AG04449 (cell line): Measurements from ENCODE around the gene MSLN.

Experiments
- CTCF ChIA-PET: fragments of 350-600 bp; formaldehyde crosslinking; extraction: SDS; loops from one replicate; lab custom pipeline; 2021; ENCODE audit warnings: antibody characterized with exemption; lab: Yijun Ruan, JAX
- POLR2A ChIA-PET: fragments of 400-600, 350-600 bp; formaldehyde crosslinking; extraction: SDS; loops from one replicate; lab custom pipeline; 2020; ENCODE audit warnings: antibody characterized with exemption, inconsistent platforms; lab: Yijun Ruan, JAX
- DNase-seq: peaks from one replicate; pipeline ENCODE4 v3.0.0-alpha.2; 2010; ENCODE audit warnings: low read depth, low spot score
- H3K4me3 ChIP-seq: 2 replicates; pipeline ENCODE4 v1.5.1; 2011; ENCODE audit warnings: low read depth, mild to moderate bottlenecking, control low read depth, low read length
- TF ChIP-seq, protein P1 (sequence below): IDR thresholded peaks from one replicate; pipeline ENCODE4 v1.5.1; 2011; ENCODE audit warnings: mild to moderate bottlenecking, moderate library complexity, low read length, control low read depth, inconsistent platforms; ENCODE audit not compliant: insufficient read depth; ENCODE audit errors: missing control alignments

Gene MSLN

DNA sequence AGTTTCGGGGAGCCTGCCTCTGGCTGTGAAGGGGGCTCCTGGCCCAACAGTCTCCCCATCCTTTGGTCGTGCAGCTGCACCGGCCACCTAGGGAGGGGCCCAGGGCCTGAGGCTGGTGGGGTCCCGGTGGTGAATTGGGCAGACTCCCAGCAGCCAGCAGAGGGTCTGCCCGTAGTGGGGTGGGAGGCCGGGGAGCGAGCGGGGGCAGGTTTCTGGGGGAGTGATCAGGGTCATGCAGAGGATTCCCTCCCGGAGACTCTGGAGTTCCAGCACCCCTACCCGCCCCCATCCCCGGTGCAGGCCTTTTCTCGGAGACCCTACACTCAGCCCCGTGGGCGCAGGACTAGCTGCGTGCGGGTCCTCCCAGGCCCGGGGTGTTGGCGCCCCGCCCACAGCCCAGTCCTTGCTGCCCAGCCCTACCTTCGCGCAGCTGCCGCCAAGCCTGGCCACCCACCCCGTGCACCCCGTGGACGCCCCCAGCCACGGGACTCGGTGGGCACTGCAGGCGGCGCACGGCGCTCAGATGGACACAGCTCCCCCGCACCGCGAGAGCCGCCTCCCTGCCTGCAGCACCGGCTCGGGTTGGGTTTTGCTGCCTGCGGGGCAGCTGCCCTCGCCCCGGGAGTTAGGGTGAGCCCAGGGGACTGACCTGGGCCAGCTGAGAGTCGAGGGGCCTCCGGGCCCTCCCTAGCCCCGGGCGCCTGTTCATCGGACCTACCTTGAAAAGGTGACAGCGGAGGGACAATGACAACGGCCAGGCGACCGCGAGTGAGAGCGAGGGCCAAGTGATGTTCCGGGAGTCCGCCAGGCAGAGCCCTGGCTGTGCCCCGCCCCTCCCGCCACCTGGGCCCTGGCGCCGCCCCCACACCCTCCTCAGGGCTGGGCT lies 39.7 kb downstream of the MSLN start, which contains the start of gene GNG13:
GNG13 (minus strand) TSS at position 787 of the 886 bp plus-strand sequence. CDS start 1,657 bp downstream, outside the sequence.
- no peak for DNase-seq
- H3K4me3 ChIP-seq = no peak within 1 kb of the TSS
- TF ChIP-seq, protein P1, sequence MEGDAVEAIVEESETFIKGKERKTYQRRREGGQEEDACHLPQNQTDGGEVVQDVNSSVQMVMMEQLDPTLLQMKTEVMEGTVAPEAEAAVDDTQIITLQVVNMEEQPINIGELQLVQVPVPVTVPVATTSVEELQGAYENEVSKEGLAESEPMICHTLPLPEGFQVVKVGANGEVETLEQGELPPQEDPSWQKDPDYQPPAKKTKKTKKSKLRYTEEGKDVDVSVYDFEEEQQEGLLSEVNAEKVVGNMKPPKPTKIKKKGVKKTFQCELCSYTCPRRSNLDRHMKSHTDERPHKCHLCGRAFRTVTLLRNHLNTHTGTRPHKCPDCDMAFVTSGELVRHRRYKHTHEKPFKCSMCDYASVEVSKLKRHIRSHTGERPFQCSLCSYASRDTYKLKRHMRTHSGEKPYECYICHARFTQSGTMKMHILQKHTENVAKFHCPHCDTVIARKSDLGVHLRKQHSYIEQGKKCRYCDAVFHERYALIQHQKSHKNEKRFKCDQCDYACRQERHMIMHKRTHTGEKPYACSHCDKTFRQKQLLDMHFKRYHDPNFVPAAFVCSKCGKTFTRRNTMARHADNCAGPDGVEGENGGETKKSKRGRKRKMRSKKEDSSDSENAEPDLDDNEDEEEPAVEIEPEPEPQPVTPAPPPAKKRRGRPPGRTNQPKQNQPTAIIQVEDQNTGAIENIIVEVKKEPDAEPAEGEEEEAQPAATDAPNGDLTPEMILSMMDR = no peak
- ChIA-PET CTCF (no interaction called here), POLR2A (no interaction called here)

DNA sequence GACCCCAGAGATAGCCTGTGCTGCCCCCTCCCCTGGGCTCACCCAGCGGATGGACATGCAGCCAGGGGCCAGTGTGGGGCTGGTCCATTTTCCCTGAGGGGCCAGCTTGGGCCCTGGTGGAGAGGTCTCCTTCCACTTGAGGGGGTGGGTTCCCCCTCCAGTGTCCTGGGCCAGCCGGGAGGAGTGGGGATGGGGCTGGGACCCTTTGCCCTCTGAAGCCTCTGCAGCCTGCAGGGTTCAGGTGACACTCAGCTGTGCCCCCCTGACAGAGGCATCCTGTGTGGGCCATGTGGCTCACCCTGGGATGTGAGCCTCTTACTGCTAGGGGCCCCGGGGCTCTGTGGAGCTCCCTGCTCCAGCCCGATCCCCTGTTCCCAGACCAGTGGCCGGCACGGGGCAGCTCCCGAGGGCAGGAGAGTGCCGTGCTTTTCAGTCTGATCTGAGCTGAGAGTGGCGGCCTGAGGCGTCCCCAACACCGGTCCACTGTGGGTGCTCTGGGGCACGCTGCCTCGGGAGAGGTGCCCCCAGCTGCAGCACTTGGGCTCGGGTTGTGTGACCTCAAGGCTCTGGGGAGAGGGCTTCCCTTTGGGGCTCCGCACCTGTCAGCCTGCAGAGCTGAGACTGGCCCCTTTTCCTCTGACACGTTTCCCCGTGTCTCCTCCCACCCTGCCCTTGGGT lies 40.4 kb downstream of the MSLN start:
- TF ChIP-seq, protein P1 = no peak
- ChIA-PET POLR2A (no interaction called here), CTCF (interaction anchor here (1.5 kb wide), 1 partner anchor 89 kb away, joined by 4 read pairs; no protein-coding TSS in a partner anchor)
- H3K4me3 ChIP-seq = no peak overlapping the region
- no peak for DNase-seq

DNA sequence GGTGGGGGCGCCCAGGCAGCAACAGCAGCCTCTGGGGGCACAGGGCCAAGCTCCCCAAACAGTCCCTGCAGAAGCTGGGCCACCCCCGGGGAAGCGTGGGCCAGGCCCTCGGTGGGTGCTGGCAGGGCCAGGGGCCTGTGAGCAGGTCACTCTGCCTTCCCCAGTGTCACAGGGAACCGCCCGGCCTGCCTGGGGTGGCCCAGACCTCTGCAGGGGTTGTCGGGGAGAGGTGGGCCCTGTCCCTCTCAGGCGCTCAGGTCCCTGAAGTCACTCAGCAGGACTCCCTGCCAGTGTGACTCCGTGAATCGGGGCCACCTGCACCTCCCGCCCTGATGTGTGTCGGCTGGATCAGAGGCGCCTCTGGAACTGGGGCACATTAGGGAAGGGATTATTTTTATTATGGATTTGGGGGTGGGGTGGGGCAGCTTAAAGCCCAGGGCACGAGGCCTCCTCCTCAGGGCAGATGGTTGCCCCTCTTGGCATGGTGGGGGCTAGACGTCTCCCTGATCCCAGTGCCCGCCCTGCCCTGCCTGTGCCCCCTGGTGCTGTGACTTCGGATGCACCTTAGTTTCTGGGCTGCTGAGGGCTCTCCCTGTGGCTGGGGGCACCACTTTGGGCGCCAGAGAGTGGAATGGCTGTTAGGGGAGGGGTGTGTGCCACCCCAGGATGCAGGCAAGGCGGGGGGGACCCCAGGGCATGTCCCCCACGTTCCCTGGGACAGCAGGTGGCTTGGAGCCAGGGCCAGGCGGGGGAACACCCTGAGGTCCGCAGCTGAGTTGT lies 41.2 kb downstream of the MSLN start:
- DNase-seq = no peak
- no peak overlapping the region for H3K4me3 ChIP-seq
- ChIA-PET CTCF (interaction anchor here (1.5 kb wide), 1 partner anchor 90 kb away, joined by 4 read pairs; no protein-coding TSS in a partner anchor), POLR2A (no interaction called here)
- TF ChIP-seq, protein P1 = no peak

DNA sequence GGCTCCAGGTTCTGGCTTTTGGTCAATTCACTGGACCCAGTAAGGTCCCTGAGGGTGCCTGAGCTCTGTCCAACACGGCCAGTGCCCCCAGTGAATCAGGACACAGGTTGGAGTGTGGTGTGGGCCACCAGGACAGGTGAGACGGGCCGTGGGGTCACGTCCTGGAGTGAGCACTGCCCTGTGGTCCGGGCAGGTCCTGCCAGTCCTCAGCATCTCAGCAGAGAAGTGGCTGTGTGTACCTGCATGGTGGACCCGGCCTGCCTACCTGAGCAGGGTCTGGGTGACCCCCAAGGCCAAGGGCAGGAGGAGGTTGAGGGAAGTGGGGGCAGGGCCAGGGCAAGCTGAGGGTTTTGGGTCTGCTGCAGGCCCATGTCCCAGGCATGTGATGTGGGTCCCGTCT lies 41.9 kb downstream of the MSLN start:
- no peak for DNase-seq
- POLR2A ChIA-PET = no interaction called here
- CTCF ChIA-PET = interaction anchor here (1.5 kb wide), 1 partner anchor 90 kb away, joined by 4 read pairs; no protein-coding TSS in a partner anchor
- TF ChIP-seq, protein P1 = no peak
- no peak overlapping the region for H3K4me3 ChIP-seq

DNA sequence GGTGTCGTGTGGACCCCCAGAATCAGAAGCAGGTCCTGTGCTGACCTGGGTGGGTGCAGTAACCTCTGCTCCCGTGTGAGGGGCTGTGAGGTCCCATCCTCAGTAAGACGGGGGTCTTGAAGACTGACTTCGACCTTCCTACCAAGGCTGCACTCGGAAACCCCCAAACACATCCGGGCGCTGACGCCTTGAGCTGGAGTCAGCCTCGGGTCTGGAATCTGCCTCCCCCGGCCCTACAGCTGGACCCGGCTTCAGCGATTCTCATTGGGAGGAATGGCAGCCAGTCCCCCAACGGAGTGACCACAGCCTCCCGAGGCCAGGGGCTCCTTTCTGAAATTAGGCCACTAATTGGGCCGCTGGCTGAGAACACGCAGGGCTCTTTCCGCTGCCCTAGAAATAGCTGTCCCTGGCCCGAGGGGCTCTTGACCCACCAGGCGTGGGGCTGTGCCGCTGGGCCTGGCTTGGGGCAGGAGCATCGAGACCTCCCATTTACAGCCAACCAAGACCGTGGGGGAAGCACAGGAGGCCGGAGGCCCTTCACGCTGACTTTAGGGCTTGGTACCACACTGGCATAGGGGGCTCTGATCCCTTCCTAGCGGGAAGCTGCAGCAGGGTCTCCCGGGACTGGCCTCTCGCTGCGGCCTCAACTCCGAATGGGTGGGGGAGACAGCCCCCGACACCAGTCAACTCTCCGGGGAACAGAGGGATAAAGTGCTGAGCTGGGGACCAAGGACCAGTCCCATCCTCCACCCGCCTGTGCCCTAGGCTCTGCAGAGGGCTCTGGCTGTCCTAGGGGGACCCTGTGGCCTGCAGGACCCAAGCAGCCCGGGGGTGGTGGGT lies 42.6 kb downstream of the MSLN start:
- no peak for DNase-seq
- ChIA-PET CTCF (interaction anchor here (0.5 to 1.2 kb wide), 3 partner anchors 18 to 303 kb away, joined by 3 to 4 read pairs (median 3); no protein-coding TSS in a partner anchor), POLR2A (no interaction called here)
- no peak overlapping the region for H3K4me3 ChIP-seq
- TF ChIP-seq, protein P1 = no peak
